ENCODE measurements around the gene QPRT. TPM values are rescaled to one million over a fixed set of nuclear protein-coding genes. Genes with fewer than 3 reads are reported as not detected.
"Not testable (repeated sequence)": the region's sequence is repeated elsewhere in the genome, so short reads cannot be mapped to it uniquely, and the experiment has no call there.

The QPRT gene
- polyA plus RNA-seq, 3 donors = 2.1 to 4.7 (median 3.9) TPM

GRCh38 chr16:29738514-29738913 lies 59.5 kb downstream of the QPRT start:
- H2AFZ ChIP-seq (ENCODE audit: insufficient read depth, low read depth, low read length, poor library complexity, severe bottlenecking) = no peak overlapping the region
- H3K79me2 ChIP-seq (ENCODE audit: insufficient read depth, low read length) = peaks cover 14% of the 10 kb centered on the region
- H3K9me3 ChIP-seq (replicated peaks in 1 of 2; ENCODE audit: control insufficient read depth in 1 of 2, insufficient read depth in 1 of 2, low read length in 2 of 2) = no peaks in the 10 kb centered on the region
- 0% methylated on average over 1 of the region's 2 CpGs for WGBS (ENCODE audit: insufficient coverage)
- Mint-ChIP-seq H3K4me3 (peak overlapping the region in 1 of 2 donors; percentile 55), H3K4me1 (peaks cover 80% of the 10 kb centered on the region), H3K9me3 (peaks cover 0 to 4% (median 0%) of the 10 kb centered on the region in 7 donors), H3K27me3 (ENCODE audit: low read depth in 3 of 3) (peaks cover 0 to 14% (median 2%) of the 10 kb centered on the region in 3 donors), H3K36me3 (peaks cover 24 to 36% of the 10 kb centered on the region in 2 donors), H3K27ac (peak overlapping the region; percentile 83 to 93 (median 85))
- TF ChIP-seq CTCF (IDR thresholded peaks at IDR 0.05) = no peak
- H3K27ac ChIP-seq (ENCODE audit: low read depth in 1 of 2, low read length in 2 of 2) = peak overlapping the region in 1 of 2 donors; percentile 56
- intact Hi-C loops (cut with micrococcal nuclease) = no loop called here
- peak overlapping the region; percentile 31 for H3K4me2 ChIP-seq (replicated peaks; ENCODE audit: extremely low read depth, low read length, poor library complexity, severe bottlenecking)
- peaks cover 60 to 91% of the 10 kb centered on the region in 2 donors for H3K4me1 ChIP-seq (ENCODE audit: control insufficient read depth in 1 of 2, insufficient read depth in 2 of 2, low read length in 2 of 2)
- H4K20me1 ChIP-seq (ENCODE audit: insufficient read depth, low read length) = peaks cover 33% of the 10 kb centered on the region
- DNase-seq = peak; percentile 51 to 64 (median 57)
- no peaks in the 10 kb centered on the region for H3K27me3 ChIP-seq (ENCODE audit: control insufficient read depth in 2 of 2, insufficient read depth in 2 of 2, low read length in 2 of 2)
- peaks cover 3 to 21% of the 10 kb centered on the region in 2 donors for H3K36me3 ChIP-seq (replicated peaks in 1 of 2; ENCODE audit: control insufficient read depth in 1 of 2, insufficient read depth in 2 of 2, low read length in 2 of 2)
- no peak overlapping the region for H3K9ac ChIP-seq (ENCODE audit: insufficient read depth, low read length, poor library complexity, severe bottlenecking)
- H3K4me3 ChIP-seq (replicated peaks in 1 of 3; ENCODE audit: low read depth in 2 of 3, low read length in 3 of 3) = peak overlapping the region in 1 of 3 experiments; percentile 30

- Histone ChIP-seq H4K20me1 (ENCODE audit: insufficient read depth, low read length) (peaks cover 47% of the 10 kb centered on the region), H3K79me2 (ENCODE audit: insufficient read depth, low read length) (peaks cover 30% of the 10 kb centered on the region), H3K4me1 (ENCODE audit: control insufficient read depth in 1 of 2, insufficient read depth in 2 of 2, low read length in 2 of 2) (peaks cover 69 to 99% of the 10 kb centered on the region in 2 donors), H3K36me3 (replicated peaks in 1 of 2; ENCODE audit: control insufficient read depth in 1 of 2, insufficient read depth in 2 of 2, low read length in 2 of 2) (peaks cover 11 to 31% of the 10 kb centered on the region in 2 donors)
- H3K27me3 ChIP-seq (ENCODE audit: control insufficient read depth in 2 of 2, insufficient read depth in 2 of 2, low read length in 2 of 2); DNase-seq; H3K27ac ChIP-seq (ENCODE audit: low read depth in 1 of 2, low read length in 2 of 2); H3K4me2 ChIP-seq (replicated peaks; ENCODE audit: extremely low read depth, low read length, poor library complexity, severe bottlenecking); H3K4me3 ChIP-seq (replicated peaks in 1 of 3; ENCODE audit: low read depth in 2 of 3, low read length in 3 of 3); H3K9ac ChIP-seq (ENCODE audit: insufficient read depth, low read length, poor library complexity, severe bottlenecking); H3K9me3 Mint-ChIP-seq; H3K4me3 Mint-ChIP-seq; H2AFZ ChIP-seq (ENCODE audit: insufficient read depth, low read depth, low read length, poor library complexity, severe bottlenecking); H3K9me3 ChIP-seq (replicated peaks in 1 of 2; ENCODE audit: control insufficient read depth in 1 of 2, insufficient read depth in 1 of 2, low read length in 2 of 2): not testable (repeated sequence)
- Mint-ChIP-seq H3K36me3 (peaks cover 29 to 48% of the 10 kb centered on the region in 2 donors), H3K4me1 (peaks cover 86% of the 10 kb centered on the region), H3K27ac (peak overlapping the region; percentile 4 to 76 (median 63)), H3K27me3 (ENCODE audit: low read depth in 3 of 3) (peaks cover 0 to 14% (median 3%) of the 10 kb centered on the region in 3 donors)
- intact Hi-C loops (cut with micrococcal nuclease) = loop anchor here in 1 of 2 donors (5.0 kb wide), 1 partner anchor 47 kb away; no protein-coding TSS in a partner anchor
- 88% methylated on average over 5 of the region's 6 CpGs for WGBS (ENCODE audit: insufficient coverage)
Observed at GRCh38 chr16:29739927-29740629, 61.1 kb downstream of the QPRT start.

GRCh38 chr16:29740630-29741015 lies 61.6 kb downstream of the QPRT start:
- not testable (repeated sequence) for H3K27ac ChIP-seq (ENCODE audit: low read depth in 1 of 2, low read length in 2 of 2); DNase-seq; H3K4me2 ChIP-seq (replicated peaks; ENCODE audit: extremely low read depth, low read length, poor library complexity, severe bottlenecking); H2AFZ ChIP-seq (ENCODE audit: insufficient read depth, low read depth, low read length, poor library complexity, severe bottlenecking); H3K9me3 Mint-ChIP-seq; H3K27me3 ChIP-seq (ENCODE audit: control insufficient read depth in 2 of 2, insufficient read depth in 2 of 2, low read length in 2 of 2); H3K9me3 ChIP-seq (replicated peaks in 1 of 2; ENCODE audit: control insufficient read depth in 1 of 2, insufficient read depth in 1 of 2, low read length in 2 of 2); H3K9ac ChIP-seq (ENCODE audit: insufficient read depth, low read length, poor library complexity, severe bottlenecking); H3K4me3 ChIP-seq (replicated peaks in 1 of 3; ENCODE audit: low read depth in 2 of 3, low read length in 3 of 3)
- H3K4me1 ChIP-seq (ENCODE audit: control insufficient read depth in 1 of 2, insufficient read depth in 2 of 2, low read length in 2 of 2) = peaks cover 68 to 99% of the 10 kb centered on the region in 2 donors
- H3K36me3 Mint-ChIP-seq = peaks cover 29 to 49% of the 10 kb centered on the region in 2 donors
- intact Hi-C loops (cut with micrococcal nuclease) = loop anchor here in 1 of 2 donors (5.0 kb wide), 1 partner anchor 47 kb away; no protein-coding TSS in a partner anchor
- peak overlapping the region in 1 of 2 donors; percentile 58 for H3K4me3 Mint-ChIP-seq
- peak overlapping the region; percentile 21 to 76 (median 63) for H3K27ac Mint-ChIP-seq
- peaks cover 86% of the 10 kb centered on the region for H3K4me1 Mint-ChIP-seq
- peaks cover 11 to 31% of the 10 kb centered on the region in 2 donors for H3K36me3 ChIP-seq (replicated peaks in 1 of 2; ENCODE audit: control insufficient read depth in 1 of 2, insufficient read depth in 2 of 2, low read length in 2 of 2)
- peaks cover 36% of the 10 kb centered on the region for H3K79me2 ChIP-seq (ENCODE audit: insufficient read depth, low read length)
- H4K20me1 ChIP-seq (ENCODE audit: insufficient read depth, low read length) = peaks cover 47% of the 10 kb centered on the region
- H3K27me3 Mint-ChIP-seq (ENCODE audit: low read depth in 3 of 3) = peaks cover 0 to 14% (median 3%) of the 10 kb centered on the region in 3 donors
- no CpG with 5 or more reads among the region's 11 CpGs for WGBS (ENCODE audit: insufficient coverage)

Data from CD14-positive monocyte (primary cell).